NK-92 (cell line): ENCODE data around the gene COL20A1.
"Not testable (repeated sequence)": the region's sequence is repeated elsewhere in the genome, so short reads cannot be mapped to it uniquely, and the experiment has no call there.

Experiments used
- DNase-seq: peaks from one replicate; lab custom pipeline; 2025; ENCODE audit not compliant: unreplicated experiment; lab: John Stamatoyannopoulos, UW

Gene COL20A1

GRCh38 chr20:63330940-63331339, 38.0 kb downstream of the COL20A1 start:
- DNase-seq, result no peak

- DNase-seq, result no peak
These were observed 38.9 kb downstream of the COL20A1 start for GRCh38 chr20:63331741-63332400.

DNA sequence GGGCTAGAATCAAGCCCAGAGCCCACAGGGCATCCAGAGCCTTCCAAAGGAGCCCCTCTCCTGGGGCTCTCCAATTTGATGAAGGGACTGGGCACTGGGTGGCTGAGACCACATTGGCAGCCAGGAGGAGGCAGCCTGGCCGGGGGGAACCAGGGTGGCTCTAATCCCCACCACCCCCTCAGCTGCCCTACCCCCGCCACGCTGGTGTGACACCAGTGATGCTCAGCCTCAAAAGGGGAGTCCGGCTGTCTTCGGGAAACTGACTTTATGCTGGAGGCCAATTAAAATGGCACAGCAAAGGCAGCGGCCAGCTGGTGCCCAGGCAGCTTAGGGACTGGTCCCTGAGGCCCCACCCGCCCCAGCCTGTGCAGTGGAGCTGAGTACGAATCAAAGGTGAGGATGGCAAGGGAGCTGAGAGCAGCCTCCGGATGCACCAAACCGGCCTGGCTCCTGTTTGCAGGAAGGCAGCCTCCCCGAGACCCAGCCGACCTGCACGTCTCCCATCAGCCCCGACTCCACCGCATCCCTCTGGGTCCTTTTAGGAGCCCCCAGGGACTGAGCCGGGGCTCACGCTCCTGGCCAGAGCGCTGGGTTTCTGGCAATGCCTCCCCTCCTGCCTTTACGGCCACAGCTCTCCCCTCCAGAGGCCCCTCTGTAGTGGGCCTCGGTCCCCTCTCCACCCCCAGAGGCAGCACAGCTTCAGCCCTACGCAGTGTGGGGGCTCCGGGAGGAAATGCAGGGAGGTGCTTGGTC, 39.7 kb downstream of the COL20A1 start:
- DNase-seq, result no peak

DNA sequence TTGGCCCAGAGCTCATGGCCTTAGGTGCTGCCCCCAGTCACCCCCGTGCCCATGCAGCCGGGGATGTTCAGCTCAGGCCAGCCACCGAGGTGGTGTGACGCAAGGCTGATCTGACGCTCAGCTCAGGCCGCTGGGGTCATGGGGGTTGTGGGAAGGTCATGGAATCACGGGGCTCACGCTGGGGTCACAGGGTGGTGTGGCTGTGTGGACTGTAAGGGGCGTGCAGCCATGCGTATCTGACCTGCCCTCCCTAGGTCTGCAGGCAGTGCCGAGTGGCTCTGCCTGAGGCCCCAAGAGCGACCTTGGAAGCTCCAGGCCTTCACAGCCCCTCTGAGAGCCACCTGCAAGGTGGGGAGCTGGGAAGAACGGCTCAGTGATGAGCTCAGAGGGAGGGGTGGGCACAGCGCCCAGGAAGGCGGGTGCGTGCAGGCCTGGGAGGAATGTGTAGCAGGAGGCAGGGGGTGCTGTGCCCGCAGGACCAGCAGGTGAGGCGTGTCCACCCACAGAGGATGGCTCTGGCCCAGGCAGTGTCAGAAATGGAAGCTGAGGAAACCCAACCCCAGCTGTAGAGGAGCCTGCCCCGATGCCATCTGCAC, 40.4 kb downstream of the COL20A1 start:
- DNase-seq, result no peak

GRCh38 chr20:63334356-63334755, 41.4 kb downstream of the COL20A1 start:
- no peak for DNase-seq

GRCh38 chr20:63335060-63335459, 42.1 kb downstream of the COL20A1 start:
- not testable (repeated sequence) for DNase-seq

DNA sequence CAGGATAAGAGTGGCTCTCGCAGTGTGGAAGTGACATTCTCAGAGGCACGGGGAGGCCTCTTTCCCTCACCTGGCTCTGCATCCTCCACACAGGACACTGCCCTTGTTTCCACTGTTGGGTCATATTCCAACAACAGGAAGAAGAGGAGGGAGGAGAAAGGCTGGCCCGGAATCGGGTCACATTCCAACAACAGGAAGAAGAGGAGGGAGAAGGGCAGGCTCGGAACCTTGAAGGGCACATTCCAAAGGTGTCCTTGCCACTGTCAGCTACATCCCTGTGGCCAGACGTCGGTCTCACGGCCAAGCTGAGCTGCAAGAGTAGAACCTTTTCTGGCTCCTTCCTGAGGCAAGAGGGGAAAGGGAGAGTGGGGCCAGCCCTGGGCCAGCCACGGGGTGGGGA, 42.7 kb downstream of the COL20A1 start:
- no peak for DNase-seq

DNA sequence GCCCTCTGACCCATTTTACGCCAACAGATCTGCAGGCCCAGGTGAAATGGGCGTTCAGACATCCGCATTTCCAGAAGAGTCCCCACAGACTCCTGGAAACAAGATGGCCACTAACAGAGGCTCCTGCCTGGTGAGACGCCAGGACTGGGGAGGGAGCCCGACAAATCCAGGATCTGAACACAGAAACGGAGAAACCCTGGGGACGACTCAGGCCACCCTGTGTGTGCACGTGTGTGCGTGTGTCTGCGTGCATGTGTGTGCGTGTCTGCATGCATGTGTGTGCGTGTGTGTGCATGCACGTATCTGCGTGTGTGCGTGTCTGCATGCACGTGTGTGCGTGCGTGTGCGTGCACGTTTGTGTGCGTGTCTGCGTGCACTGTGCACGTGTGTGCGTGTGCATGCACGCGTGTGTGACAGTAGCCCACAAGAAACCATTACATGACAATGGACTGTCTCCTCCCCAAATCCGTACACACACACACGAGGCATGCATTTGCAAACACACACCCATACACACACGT, 43.3 kb downstream of the COL20A1 start:
- DNase-seq, result no peak

GRCh38 chr20:63337786-63338420, 44.9 kb downstream of the COL20A1 start:
- no peak for DNase-seq

DNA sequence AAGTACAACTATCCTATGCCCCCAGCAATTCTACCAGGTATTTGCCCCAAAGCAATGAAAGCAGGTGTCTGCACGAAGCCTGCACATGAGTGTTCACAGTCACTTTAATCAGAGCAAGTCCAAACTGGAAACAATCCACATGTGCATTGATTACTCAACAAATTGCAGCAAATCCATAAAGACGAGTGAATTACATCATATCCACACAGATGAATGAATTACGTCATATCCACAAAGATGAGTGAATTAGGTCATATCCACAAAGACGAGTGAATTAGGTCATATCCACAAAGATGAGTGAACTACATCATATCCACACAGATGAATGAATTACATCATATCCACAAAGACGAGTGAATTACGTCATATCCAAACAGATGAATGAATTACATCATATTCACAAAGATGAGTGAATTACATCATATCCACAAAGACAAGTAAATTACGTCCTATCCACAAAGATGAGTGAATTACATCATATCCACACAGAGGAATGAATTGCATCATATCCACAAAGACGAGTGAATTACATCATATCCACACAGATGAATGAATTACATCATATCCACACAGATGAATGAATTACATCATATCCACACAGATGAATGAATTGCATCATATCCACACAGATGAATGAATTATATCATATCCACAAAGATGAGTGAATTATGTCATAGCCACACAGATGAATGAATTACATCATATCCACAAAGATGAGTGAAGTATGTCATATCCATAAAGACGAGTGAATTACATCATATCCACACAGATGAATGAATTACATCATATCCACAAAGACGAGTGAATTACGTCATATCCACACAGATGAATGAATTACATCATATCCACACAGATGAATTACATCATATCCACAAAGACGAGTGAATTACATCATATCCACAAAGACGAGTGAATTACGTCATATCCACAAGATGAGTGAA, 46.4 kb downstream of the COL20A1 start:
- not testable (repeated sequence) for DNase-seq

DNA sequence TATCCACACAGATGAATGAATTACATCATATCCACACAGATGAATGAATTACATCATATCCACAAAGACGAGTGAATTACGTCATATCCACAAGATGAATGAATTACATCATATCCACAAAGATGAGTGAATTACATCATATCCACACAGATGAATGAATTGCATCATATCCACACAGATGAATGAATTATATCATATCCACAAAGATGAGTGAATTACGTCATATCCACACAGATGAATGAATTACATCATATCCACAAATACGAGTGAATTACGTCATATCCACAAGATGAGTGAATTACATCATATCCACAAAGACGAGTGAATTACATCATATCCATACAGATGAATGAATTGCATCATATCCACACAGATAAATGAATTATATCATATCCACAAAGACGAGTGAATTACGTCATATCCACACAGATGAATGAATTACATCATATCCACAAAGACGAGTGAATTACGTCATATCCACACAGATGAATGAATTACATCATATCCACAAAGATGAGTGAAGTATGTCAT, 47.2 kb downstream of the COL20A1 start:
- not testable (repeated sequence) for DNase-seq

GRCh38 chr20:63342561-63343459, 49.8 kb downstream of the COL20A1 start:
- DNase-seq, result no peak

DNA sequence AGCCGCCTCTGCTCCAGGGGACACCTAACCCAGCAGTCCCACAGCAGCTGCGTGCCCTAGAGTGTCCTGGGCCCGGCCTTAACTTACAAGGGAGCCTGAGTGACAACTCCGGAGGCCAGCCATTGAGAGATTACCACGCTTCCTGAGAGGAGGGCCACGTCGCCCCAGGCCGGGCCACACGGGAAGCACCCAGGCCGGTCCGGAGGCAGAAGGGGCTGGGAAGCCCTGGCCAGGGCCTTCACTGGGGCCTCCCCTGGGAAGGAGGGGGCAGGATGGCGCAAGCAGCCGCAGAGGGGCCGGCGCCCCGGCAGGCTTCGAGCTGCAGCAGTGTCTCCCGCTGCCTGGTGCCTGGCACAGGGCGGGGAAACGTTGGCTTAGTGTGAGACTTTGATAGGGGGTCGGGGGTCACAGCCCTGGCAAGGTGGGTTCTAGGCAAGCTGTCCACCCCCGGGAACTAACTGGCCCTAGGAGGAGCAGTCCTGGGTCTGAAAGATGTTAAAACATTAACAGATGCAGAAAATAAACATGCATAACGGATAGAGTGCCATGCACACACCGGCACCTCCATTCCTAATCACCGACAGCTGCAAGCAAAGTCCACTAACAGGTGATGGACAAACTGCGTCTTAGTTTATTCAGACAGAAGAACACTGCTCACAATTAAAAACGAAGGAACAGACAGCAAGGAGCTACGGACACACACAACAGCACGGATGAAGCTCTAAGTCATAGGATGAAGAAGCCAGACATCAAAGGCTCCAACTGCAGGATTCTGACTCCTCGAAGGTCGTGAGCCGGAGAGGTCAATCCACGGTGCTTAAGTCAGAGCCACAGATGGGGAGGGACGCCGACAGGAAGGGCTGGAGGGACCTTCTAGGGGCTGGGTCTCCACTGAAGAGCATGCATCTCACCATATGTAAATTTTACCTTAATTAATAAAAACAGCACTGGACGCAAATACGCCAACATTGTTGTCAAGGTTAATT, 50.8 kb downstream of the COL20A1 start:
- DNase-seq, result no peak

DNA sequence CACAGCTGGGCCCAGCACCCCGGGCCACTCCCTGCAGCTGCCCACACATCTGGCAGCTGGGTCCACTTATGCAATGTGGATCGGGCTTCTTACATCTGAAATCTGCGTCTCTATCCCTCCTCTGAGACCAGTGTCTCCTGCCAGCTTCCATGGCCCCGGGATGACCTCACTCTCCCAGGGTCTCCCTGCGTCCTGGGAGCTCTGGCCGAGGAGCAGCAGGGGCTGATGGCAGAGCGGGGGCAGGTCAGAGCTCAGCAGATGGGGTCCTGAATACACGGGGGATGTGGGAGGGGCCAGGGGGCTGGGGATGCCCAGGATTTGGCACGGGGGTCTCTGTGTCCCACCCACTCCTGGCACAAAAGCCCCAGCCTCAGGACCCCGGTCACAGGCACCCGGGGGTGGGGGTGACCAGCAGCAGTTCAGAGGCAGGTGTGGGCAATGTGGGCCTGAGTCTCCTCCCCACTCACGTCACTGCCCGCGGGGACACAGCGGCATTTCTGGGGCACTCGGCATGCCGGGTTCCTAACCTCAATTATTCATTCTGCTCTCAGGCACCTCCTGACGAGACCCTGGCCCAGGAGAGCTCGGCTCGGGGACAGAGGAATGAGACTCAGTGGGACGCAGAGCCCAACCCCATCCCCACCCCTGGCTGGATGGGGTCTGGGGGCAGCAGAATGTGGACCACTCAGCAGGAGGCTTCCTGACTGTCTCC, 51.8 kb downstream of the COL20A1 start:
- no peak for DNase-seq

- DNase-seq, result no peak
These were observed 52.5 kb downstream of the COL20A1 start for GRCh38 chr20:63345328-63346100.
